IPS-18c (cell line): ENCODE data around the gene C1QTNF9B.

Experiments used
- H3K4me3 ChIP-seq: 2 replicates; pipeline ENCODE4 v1.7.0; 2013; ENCODE audit warnings: low read depth, mild to moderate bottlenecking, low read length, moderate library complexity; ENCODE audit not compliant: insufficient read depth
- H3K9me3 ChIP-seq: one replicate; pipeline ENCODE4 v1.6.1; 2013; ENCODE audit warnings: mild to moderate bottlenecking, low read length, moderate library complexity; ENCODE audit not compliant: control insufficient read depth, insufficient read depth

Gene C1QTNF9B

GRCh38 chr13:23870356-23871140 is 26.8 kb downstream of the C1QTNF9B start:
- H3K9me3 ChIP-seq: no peaks in the 10 kb centered on the region
- no peak overlapping the region for H3K4me3 ChIP-seq

- Histone ChIP-seq H3K4me3 (no peak overlapping the region), H3K9me3 (no peaks in the 10 kb centered on the region)
Observed at GRCh38 chr13:23868521-23868920, 28.8 kb downstream of the C1QTNF9B start.

GRCh38 chr13:23867027-23867491 is 30.2 kb downstream of the C1QTNF9B start:
- Histone ChIP-seq H3K4me3 (no peak overlapping the region), H3K9me3 (no peaks in the 10 kb centered on the region)

- H3K9me3 ChIP-seq: no peaks in the 10 kb centered on the region
- no peak overlapping the region for H3K4me3 ChIP-seq
Observed at GRCh38 chr13:23866420-23867026, 30.8 kb downstream of the C1QTNF9B start.

- Histone ChIP-seq H3K4me3 (no peak overlapping the region), H3K9me3 (no peaks in the 10 kb centered on the region)
Observed at GRCh38 chr13:23865906-23866305, 31.4 kb downstream of the C1QTNF9B start.

- Histone ChIP-seq H3K4me3 (no peak overlapping the region), H3K9me3 (no peaks in the 10 kb centered on the region)
Observed at GRCh38 chr13:23865026-23865425, 32.3 kb downstream of the C1QTNF9B start.

- Histone ChIP-seq H3K9me3 (no peaks in the 10 kb centered on the region), H3K4me3 (no peak overlapping the region)
Observed at GRCh38 chr13:23861310-23861709, 36.0 kb downstream of the C1QTNF9B start.

GRCh38 chr13:23859904-23860303 is 37.4 kb downstream of the C1QTNF9B start:
- Histone ChIP-seq H3K9me3 (no peaks in the 10 kb centered on the region), H3K4me3 (no peak overlapping the region)

GRCh38 chr13:23859455-23859854 is 37.8 kb downstream of the C1QTNF9B start:
- H3K4me3 ChIP-seq: no peak overlapping the region
- no peaks in the 10 kb centered on the region for H3K9me3 ChIP-seq

- no peak overlapping the region for H3K4me3 ChIP-seq
Observed at GRCh38 chr13:23858546-23858945, 38.8 kb downstream of the C1QTNF9B start.

GRCh38 chr13:23856008-23856750 is 41.1 kb downstream of the C1QTNF9B start:
- Histone ChIP-seq H3K4me3 (no peak overlapping the region), H3K9me3 (no peaks in the 10 kb centered on the region)

More at GRCh38 chr13:23858546-23858945, 38.8 kb downstream of the C1QTNF9B start:
- H3K9me3 ChIP-seq: no peaks in the 10 kb centered on the region

- H3K9me3 ChIP-seq: no peaks in the 10 kb centered on the region
- H3K4me3 ChIP-seq: no peak overlapping the region
Observed at GRCh38 chr13:23855360-23855759, 41.9 kb downstream of the C1QTNF9B start.

- H3K9me3 ChIP-seq: no peaks in the 10 kb centered on the region
- no peak overlapping the region for H3K4me3 ChIP-seq
Observed at GRCh38 chr13:23852351-23852750, 45.0 kb downstream of the C1QTNF9B start.

GRCh38 chr13:23851106-23851505 is 46.2 kb downstream of the C1QTNF9B start:
- Histone ChIP-seq H3K9me3 (no peaks in the 10 kb centered on the region), H3K4me3 (no peak overlapping the region)

GRCh38 chr13:23850134-23850533 is 47.2 kb downstream of the C1QTNF9B start:
- Histone ChIP-seq H3K4me3 (no peak overlapping the region), H3K9me3 (no peaks in the 10 kb centered on the region)

GRCh38 chr13:23849670-23850069 is 47.6 kb downstream of the C1QTNF9B start:
- H3K9me3 ChIP-seq: no peaks in the 10 kb centered on the region

GRCh38 chr13:23848646-23849141 is 48.6 kb downstream of the C1QTNF9B start:
- Histone ChIP-seq H3K9me3 (no peaks in the 10 kb centered on the region), H3K4me3 (no peak overlapping the region)

More at GRCh38 chr13:23849670-23850069, 47.6 kb downstream of the C1QTNF9B start:
- no peak overlapping the region for H3K4me3 ChIP-seq

- Histone ChIP-seq H3K4me3 (no peak overlapping the region), H3K9me3 (no peaks in the 10 kb centered on the region)
Observed at GRCh38 chr13:23848019-23848418, 49.3 kb downstream of the C1QTNF9B start.
